CD4-positive, CD25-positive, alpha-beta regulatory T cell (primary cell): Measurements from ENCODE around the gene NFE2L1. TPM values are rescaled to one million over a fixed set of nuclear protein-coding genes. Genes with fewer than 3 reads are reported as not detected.

Experiments used
- ATAC-seq, 2 donors: fragments of 150-1000 bp; cut with Tn5 transposase; one replicate each; pipeline ENCODE4 v1.10.0; 2021; ENCODE audit warnings: low read depth in 2 of 2, moderate number of reproducible peaks in 2 of 2, moderate library complexity in 1 of 2
- DNase-seq, 3 donors: peaks; one replicate each; pipeline versions ENCODE4 v3.0.0 to v3.0.0-alpha.2; 2012 to 2022; ENCODE audit warnings: mixed read lengths in 1 of 3
- H3K27ac ChIP-seq: one replicate; pipeline ENCODE4 v1.7.0; 2013; ENCODE audit warnings: mild to moderate bottlenecking, low read length; ENCODE audit not compliant: insufficient read depth, poor library complexity, severe bottlenecking
- H3K27me3 ChIP-seq: one replicate; pipeline ENCODE4 v1.7.0; 2013; ENCODE audit warnings: low read length; ENCODE audit not compliant: control insufficient read depth, insufficient read depth
- H3K36me3 ChIP-seq: one replicate; pipeline ENCODE4 v1.7.0; 2013; ENCODE audit warnings: mild to moderate bottlenecking, low read length, moderate library complexity; ENCODE audit not compliant: control insufficient read depth, insufficient read depth
- H3K4me1 ChIP-seq: 2 replicates; pipeline ENCODE4 v1.7.0; 2013; ENCODE audit warnings: mild to moderate bottlenecking, low read length; ENCODE audit not compliant: insufficient read depth, control insufficient read depth, poor library complexity, severe bottlenecking
- H3K4me3 ChIP-seq: one replicate; pipeline ENCODE4 v1.7.0; 2013; ENCODE audit warnings: low read depth, mild to moderate bottlenecking, low read length, moderate library complexity
- H3K9me3 ChIP-seq, 2 experiments: 1 replicate in 1 of 2; 2 replicates in 1 of 2; pipeline ENCODE4 v1.7.0; 2013; ENCODE audit warnings: low read length in 2 of 2, mild to moderate bottlenecking in 1 of 2, moderate library complexity in 1 of 2; ENCODE audit not compliant: control insufficient read depth in 2 of 2
- H3K27ac Mint-ChIP-seq, 3 donors: one replicate each; pipeline ENCODE4 v1.8.0; 2020 to 2022; ENCODE audit warnings: mild to moderate bottlenecking in 3 of 3, mixed read lengths in 3 of 3, moderate library complexity in 2 of 3
- H3K27me3 Mint-ChIP-seq: one replicate; pipeline ENCODE4 v1.8.0; 2022; ENCODE audit warnings: mild to moderate bottlenecking, mixed read lengths
- H3K36me3 Mint-ChIP-seq: one replicate; pipeline ENCODE4 v1.8.0; 2020; ENCODE audit warnings: mixed read lengths
- H3K4me1 Mint-ChIP-seq, 4 donors: one replicate each; pipeline ENCODE4 v1.8.0; 2020 to 2022; ENCODE audit warnings: mixed read lengths in 4 of 4, mild to moderate bottlenecking in 1 of 4
- H3K4me3 Mint-ChIP-seq, 4 donors: one replicate each; pipeline ENCODE4 v1.8.0; 2020 to 2022; ENCODE audit warnings: mild to moderate bottlenecking in 4 of 4, mixed read lengths in 4 of 4, moderate library complexity in 3 of 4
- H3K9me3 Mint-ChIP-seq, 7 donors: one replicate each; pipeline ENCODE4 v1.8.0; 2020 to 2022; ENCODE audit warnings: mixed read lengths in 7 of 7, mild to moderate bottlenecking in 3 of 7, moderate library complexity in 2 of 7
- polyA plus RNA-seq, 4 donors: library from polyadenylated mRNA; unstranded; fragments of 300-500 nt; fragmentation: Illumina TruSeq; gene quantifications; one replicate each; pipeline ENCODE4 v1.2.3, GENCODE V29; 2021
- total RNA-seq: library from RNA; stranded (reverse); gene quantifications from one replicate; pipeline ENCODE4 v1.2.3, GENCODE V29; 2022

The NFE2L1 gene
- total and polyA plus RNA-seq, 5 donors from 2014 or later: 6.7 to 41.0 (median 7.3) TPM

- Histone ChIP-seq H3K27ac (no peak overlapping the region), H3K9me3 (no peaks in the 10 kb centered on the region), H3K4me1 (peaks cover 14% of the 10 kb centered on the region), H3K36me3 (no peaks in the 10 kb centered on the region), H3K4me3 (peak overlapping the region; percentile 55), H3K27me3 (no peaks in the 10 kb centered on the region)
- Mint-ChIP-seq H3K27ac (peak overlapping the region in 2 of 3 donors; percentile 45 to 71), H3K4me3 (peak overlapping the region; percentile 90 to 93 (median 92)), H3K9me3 (no peaks in the 10 kb centered on the region), H3K27me3 (peaks cover 6% of the 10 kb centered on the region), H3K4me1 (peaks cover 12 to 59% (median 24%) of the 10 kb centered on the region in 4 donors), H3K36me3 (no peaks in the 10 kb centered on the region)
- DNase-seq (no peak), ATAC-seq (no peak)
Measured at GRCh38 chr17:48100591-48101011, 52.4 kb downstream of the NFE2L1 start.

DNA sequence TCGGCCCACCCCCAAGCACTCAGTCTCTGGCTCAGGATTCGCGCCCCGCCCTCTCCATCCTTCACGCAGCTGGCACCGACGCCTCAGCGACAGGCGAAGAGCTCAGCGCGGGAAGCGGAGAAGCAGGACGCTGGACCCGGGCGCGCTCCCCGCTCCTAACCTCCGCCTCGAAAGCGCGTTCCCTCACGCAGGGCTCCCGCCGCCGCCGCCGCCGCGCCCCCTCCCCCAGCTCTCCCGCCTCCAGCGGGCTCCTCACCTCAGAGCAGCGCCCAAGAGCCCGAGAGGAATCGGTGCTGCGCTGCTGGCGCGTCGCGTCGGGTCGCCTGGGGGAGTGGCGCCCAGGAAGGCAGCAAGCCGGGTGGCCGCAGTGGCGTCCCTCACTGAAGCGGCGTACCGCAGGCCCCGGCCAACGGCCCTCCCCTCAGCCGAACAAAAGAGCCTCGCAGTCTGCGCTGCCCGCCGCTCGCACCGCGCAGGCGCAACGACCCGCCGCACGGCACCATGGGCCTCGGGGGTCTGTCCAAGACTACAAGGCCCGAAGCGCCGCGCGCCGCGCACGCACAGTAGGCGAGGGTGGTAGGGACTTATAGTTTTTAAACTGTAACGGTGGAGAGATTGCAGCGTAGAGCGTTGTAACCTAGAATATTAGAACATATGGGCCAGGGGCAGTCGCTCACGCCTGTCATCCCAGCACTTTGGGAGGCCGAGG is 53.0 kb downstream of the NFE2L1 start, which contains the start of gene CBX1:
CBX1 (minus strand) TSS at position 467 of the 709 bp plus-strand sequence. CDS start 24,474 bp downstream, outside the sequence.
- Histone ChIP-seq H3K27me3 (no peaks in the 10 kb centered on the region), H3K4me1 (peaks cover 14% of the 10 kb centered on the region), H3K27ac (peak within 1 kb of the TSS; percentile 63), H3K4me3 (peak within 1 kb of the TSS; percentile 72), H3K36me3 (no peaks in the 10 kb centered on the region), H3K9me3 (no peaks in the 10 kb centered on the region)
- Mint-ChIP-seq H3K36me3 (no peaks in the 10 kb centered on the region), H3K27ac (peak within 1 kb of the TSS; percentile 45 to 89 (median 87)), H3K4me3 (peak within 1 kb of the TSS; percentile 90 to 93 (median 92)), H3K9me3 (no peaks in the 10 kb centered on the region), H3K27me3 (peaks cover 6% of the 10 kb centered on the region), H3K4me1 (peaks cover 12 to 58% (median 24%) of the 10 kb centered on the region in 4 donors)
- peak; percentile 97 to 98 for ATAC-seq
- peak; percentile 87 to 97 (median 93) for DNase-seq

GRCh38 chr17:48102043-48102750 is 54.0 kb downstream of the NFE2L1 start:
- H3K9me3 Mint-ChIP-seq: no peaks in the 10 kb centered on the region
- Histone ChIP-seq H3K9me3 (no peaks in the 10 kb centered on the region), H3K4me1 (peaks cover 22% of the 10 kb centered on the region), H3K4me3 (no peak overlapping the region), H3K36me3 (no peaks in the 10 kb centered on the region), H3K27me3 (no peaks in the 10 kb centered on the region), H3K27ac (no peak overlapping the region)
- H3K27me3 Mint-ChIP-seq: peaks cover 10% of the 10 kb centered on the region
- H3K4me1 Mint-ChIP-seq: peaks cover 12 to 64% (median 28%) of the 10 kb centered on the region in 4 donors
- H3K27ac Mint-ChIP-seq: peak overlapping the region in 1 of 3 donors; percentile 14
- H3K36me3 Mint-ChIP-seq: no peaks in the 10 kb centered on the region
- DNase-seq (no peak), ATAC-seq (no peak)
- H3K4me3 Mint-ChIP-seq: peak overlapping the region; percentile 39 to 92 (median 83)

- Histone ChIP-seq H3K4me1 (peaks cover 25% of the 10 kb centered on the region), H3K36me3 (no peaks in the 10 kb centered on the region), H3K4me3 (no peak overlapping the region), H3K27me3 (no peaks in the 10 kb centered on the region), H3K27ac (no peak overlapping the region), H3K9me3 (no peaks in the 10 kb centered on the region)
- no peak overlapping the region for H3K27ac Mint-ChIP-seq
- no peaks in the 10 kb centered on the region for H3K36me3 Mint-ChIP-seq
- H3K4me3 Mint-ChIP-seq: peak overlapping the region; percentile 12 to 92 (median 76)
- DNase-seq: peak in 1 of 3 donors; percentile 65
- no peak for ATAC-seq
- peaks cover 12% of the 10 kb centered on the region for H3K27me3 Mint-ChIP-seq
- no peaks in the 10 kb centered on the region for H3K9me3 Mint-ChIP-seq
- peaks cover 9 to 65% (median 31%) of the 10 kb centered on the region in 4 donors for H3K4me1 Mint-ChIP-seq
Measured at GRCh38 chr17:48102798-48103715, 54.9 kb downstream of the NFE2L1 start.

GRCh38 chr17:48104440-48104839 is 56.3 kb downstream of the NFE2L1 start:
- peaks cover 31% of the 10 kb centered on the region for H3K4me1 ChIP-seq
- H3K4me3 Mint-ChIP-seq: peak overlapping the region in 3 of 4 donors; percentile 36 to 84 (median 53)
- no peak for ATAC-seq

GRCh38 chr17:48106802-48107136 is 58.6 kb downstream of the NFE2L1 start:
- peak overlapping the region; percentile 89 for H3K27ac ChIP-seq
- Mint-ChIP-seq H3K36me3 (no peaks in the 10 kb centered on the region), H3K4me1 (peaks cover 25 to 66% (median 39%) of the 10 kb centered on the region in 4 donors), H3K9me3 (no peaks in the 10 kb centered on the region), H3K4me3 (peak overlapping the region; percentile 93 to 99 (median 98)), H3K27me3 (peaks cover 12% of the 10 kb centered on the region), H3K27ac (peak overlapping the region in 2 of 3 donors; percentile 96)
- H3K4me1 ChIP-seq: peaks cover 27% of the 10 kb centered on the region
- H3K36me3 ChIP-seq: no peaks in the 10 kb centered on the region
- no peak for ATAC-seq
- H3K27me3 ChIP-seq: no peaks in the 10 kb centered on the region
- H3K4me3 ChIP-seq: peak overlapping the region; percentile 98
- H3K9me3 ChIP-seq: no peaks in the 10 kb centered on the region
- DNase-seq: no peak

More at GRCh38 chr17:48104440-48104839, 56.3 kb downstream of the NFE2L1 start:
- no peaks in the 10 kb centered on the region for H3K36me3 Mint-ChIP-seq
- H3K4me3 ChIP-seq: no peak overlapping the region
- H3K4me1 Mint-ChIP-seq: peaks cover 16 to 64% (median 35%) of the 10 kb centered on the region in 4 donors
- DNase-seq: peak in 1 of 3 donors; percentile 52
- no peak overlapping the region for H3K27ac Mint-ChIP-seq
- no peaks in the 10 kb centered on the region for H3K36me3 ChIP-seq
- no peaks in the 10 kb centered on the region for H3K9me3 Mint-ChIP-seq
- H3K27me3 Mint-ChIP-seq: peaks cover 12% of the 10 kb centered on the region
- H3K27me3 ChIP-seq: no peaks in the 10 kb centered on the region
- H3K27ac ChIP-seq: no peak overlapping the region
- no peaks in the 10 kb centered on the region for H3K9me3 ChIP-seq
